NCI-H2196 treated with DMSO at 0.1 percent for 48 hours (cell line): ENCODE measurements around the gene GJA5.
"Not testable (repeated sequence)": the region's sequence is repeated elsewhere in the genome, so short reads cannot be mapped to it uniquely, and the experiment has no call there.

Experiments used
- DNase-seq: peaks from one replicate; lab custom pipeline; 2025; ENCODE audit not compliant: unreplicated experiment; lab: John Stamatoyannopoulos, UW

Gene GJA5

GRCh38 chr1:147734291-147734841 lies 26.0 kb downstream of the GJA5 start:
- DNase-seq = not testable (repeated sequence)

GRCh38 chr1:147729315-147729714 lies 31.1 kb downstream of the GJA5 start:
- no peak for DNase-seq

DNA sequence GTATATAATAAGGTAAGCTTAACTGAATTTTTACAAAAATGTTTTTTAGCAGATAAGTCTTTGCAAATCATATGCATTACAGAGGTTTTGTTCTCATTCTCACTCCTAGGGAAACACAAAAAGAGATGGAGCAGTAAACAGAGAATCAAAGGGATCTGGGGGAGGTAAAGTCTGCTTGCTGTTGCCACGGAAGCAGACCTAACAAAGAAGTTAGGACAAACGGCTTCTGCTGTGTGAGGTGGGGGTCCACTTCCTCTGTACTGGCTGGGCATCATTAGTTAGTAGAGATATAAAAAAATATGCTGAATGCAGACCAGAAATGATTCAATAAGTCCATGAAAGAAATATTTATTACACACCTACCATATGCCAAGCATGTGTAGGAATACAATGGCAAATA lies 34.2 kb downstream of the GJA5 start:
- no peak for DNase-seq

GRCh38 chr1:147725685-147726084 lies 34.7 kb downstream of the GJA5 start:
- no peak for DNase-seq

GRCh38 chr1:147723691-147724323 lies 36.6 kb downstream of the GJA5 start:
- DNase-seq = no peak

DNA sequence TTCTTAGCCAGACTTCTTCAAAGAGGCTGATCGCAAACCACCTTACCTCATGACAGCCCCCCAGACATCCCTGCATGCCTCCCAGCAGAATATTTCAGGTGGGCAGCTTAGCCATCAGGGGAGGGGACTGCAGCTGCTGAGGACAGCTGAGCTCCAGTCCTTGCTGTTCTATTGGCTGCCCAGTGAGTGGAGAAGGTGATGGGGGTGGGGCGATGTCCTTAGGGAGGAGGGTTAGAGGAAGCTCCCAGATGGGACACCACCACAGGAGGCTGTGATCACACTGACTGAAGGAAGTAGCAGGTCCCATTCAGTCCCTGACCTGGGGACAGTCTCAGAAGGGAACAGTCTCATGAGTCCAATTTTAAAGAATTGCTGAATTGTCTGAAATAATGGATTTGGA lies 38.3 kb downstream of the GJA5 start:
- no peak for DNase-seq

DNA sequence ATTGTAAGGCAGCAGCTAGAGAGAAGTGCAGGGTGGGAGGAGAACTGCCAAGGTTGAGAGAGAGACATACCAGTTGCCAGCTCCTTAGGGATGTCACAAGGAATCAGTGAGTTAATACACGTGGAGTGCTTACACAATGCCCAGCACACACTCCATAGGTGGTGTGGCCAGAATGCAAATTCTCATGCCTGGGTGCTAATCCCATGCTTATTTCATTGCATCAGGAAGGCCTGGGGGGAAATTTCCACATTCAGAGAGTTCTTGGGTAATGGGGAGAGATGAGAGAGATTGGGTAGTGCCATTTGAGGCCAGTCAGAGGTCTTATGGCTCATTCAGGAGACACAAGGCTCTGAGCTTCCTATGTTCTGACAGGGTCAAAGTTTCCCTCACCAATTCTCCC lies 38.7 kb downstream of the GJA5 start:
- DNase-seq = no peak

DNA sequence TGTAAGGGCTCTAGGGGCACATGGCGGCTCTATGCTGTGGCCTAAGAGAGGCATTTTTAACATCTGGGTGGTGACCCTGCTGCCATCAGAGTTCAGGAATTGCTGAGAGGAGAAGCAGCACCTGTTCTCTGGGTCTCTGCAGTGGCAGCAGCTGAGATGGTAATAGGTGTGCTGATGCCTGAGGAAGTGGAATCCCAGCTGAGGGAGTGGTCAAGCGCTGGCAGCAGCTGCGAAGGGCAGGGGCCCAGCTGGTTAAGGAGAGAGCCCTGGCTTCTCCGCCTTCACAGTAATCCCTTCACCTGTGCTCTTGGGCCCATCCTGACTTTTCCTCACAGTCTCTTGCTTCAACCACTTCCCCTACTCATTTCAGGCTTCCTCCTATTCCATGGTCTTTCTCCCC lies 39.8 kb downstream of the GJA5 start:
- DNase-seq = no peak

- no peak for DNase-seq
Observed at GRCh38 chr1:147719711-147720225, 40.6 kb downstream of the GJA5 start.

DNA sequence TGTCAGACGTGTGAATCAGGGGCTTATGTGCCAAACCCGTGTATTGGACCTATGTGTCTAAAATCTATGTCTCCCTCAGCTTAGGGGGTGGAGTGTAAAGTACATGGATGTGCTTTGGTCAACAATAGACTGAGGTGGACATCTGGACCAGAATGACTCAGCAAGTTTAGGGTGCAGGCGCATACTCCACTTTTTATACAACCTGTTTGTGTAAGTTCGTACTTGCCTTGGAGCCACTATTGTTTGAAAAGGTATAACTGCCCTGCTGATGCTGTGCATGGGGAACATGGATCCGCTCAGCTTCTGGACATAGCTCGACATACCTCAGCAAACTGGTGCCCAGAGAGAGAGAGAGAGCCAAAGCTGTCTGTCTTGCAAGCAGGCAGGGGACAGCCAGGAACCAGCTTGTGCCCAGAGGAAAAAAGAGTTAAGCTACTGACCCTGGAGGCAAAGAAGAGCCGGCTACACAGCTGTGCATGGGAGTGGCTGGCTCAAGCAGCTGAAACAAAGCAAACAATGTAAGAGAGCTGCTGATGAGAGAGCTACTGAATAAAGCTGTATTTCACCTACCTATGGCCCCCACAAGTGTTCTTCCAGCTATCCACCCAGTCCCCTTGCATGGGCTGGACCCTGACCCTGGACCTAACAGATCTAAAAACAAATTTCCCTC lies 41.2 kb downstream of the GJA5 start:
- DNase-seq = no peak

- no peak for DNase-seq
Observed at GRCh38 chr1:147717706-147718097, 42.7 kb downstream of the GJA5 start.

DNA sequence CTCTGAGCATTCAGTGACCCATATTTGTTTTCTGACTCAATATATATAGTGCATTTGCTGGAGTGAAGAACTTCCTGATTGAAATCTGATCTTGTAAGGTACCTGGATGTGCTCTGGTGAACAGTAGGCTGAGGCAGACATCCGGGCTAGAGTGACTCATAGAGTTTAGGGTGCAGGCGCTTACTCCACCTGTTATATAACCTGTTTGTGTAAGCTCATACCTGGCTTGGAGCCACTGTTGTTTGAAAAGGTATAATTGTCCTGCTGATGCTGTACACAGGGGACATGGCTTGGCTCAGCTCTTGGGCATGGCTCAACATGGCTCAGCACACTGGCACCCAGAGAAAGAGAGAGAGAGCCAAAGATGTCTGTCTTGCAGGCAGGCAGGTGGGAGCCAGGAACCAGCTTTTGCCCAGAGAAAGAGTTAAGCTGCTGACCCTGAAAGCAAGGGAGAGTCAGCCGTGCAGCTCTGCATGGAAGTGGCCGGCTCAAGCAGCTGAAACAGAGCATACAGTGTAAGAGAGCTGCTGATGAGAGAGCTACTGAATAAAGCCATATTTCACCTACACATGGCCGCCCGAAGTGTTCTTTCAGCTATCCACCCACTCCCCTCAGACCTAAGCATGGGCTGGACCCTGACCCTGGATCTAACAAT lies 43.2 kb downstream of the GJA5 start:
- no peak for DNase-seq

DNA sequence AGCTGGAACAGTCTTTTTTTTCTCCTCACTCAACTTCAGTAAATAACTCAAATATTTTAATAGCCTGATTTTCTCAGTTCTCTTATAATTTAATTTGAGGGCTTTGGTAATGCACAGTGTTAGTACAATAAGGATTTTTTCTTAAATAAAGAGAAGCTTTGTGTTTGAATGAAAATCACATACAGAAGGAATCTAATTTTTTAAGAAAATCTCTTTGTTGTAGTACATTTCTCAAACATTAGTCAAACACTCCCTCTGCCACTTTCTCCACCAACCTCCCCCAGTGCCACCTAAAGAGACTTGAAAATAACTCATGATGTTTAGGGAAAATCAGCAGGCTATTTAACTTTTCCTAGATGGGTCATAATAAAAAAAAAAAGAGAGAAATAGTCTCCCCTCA lies 47.8 kb downstream of the GJA5 start:
- no peak for DNase-seq
